H1 (cell line): ENCODE measurements around the gene CCDC116.

Experiments
- CEBPB ChIP-seq: IDR thresholded peaks from 2 replicates; pipeline ENCODE4 v1.6.1; 2012; ENCODE audit warnings: low read depth, low read length
- CHD1 ChIP-seq: IDR thresholded peaks from 2 replicates; pipeline ENCODE4 v1.6.1; 2012; ENCODE audit warnings: low read depth, low read length, improper control_type of control experiment
- CTCF ChIP-seq, 3 experiments: IDR thresholded peaks; 1 replicate in 2 of 3; 2 replicates in 1 of 3; pipeline versions ENCODE4 v1.5.1 to v1.6.1; 2011; ENCODE audit warnings: low read length in 3 of 3, mild to moderate bottlenecking in 3 of 3, inconsistent platforms in 2 of 3, low read depth in 1 of 3, moderate library complexity in 1 of 3; ENCODE audit not compliant: insufficient read depth in 1 of 3; ENCODE audit errors: control extremely low read depth in 1 of 3
- EP300 ChIP-seq, 2 experiments: IDR thresholded peaks; 1 replicate in 1 of 2; 2 replicates in 1 of 2; pipeline ENCODE4 v1.6.1; 2011 to 2012; ENCODE audit warnings: low read depth in 2 of 2, low read length in 2 of 2, mild to moderate bottlenecking in 2 of 2, borderline replicate concordance in 1 of 2, inconsistent platforms in 1 of 2, moderate library complexity in 1 of 2
- EZH2 ChIP-seq: fragments of 200-600 bp; sonication (generic); IDR thresholded peaks from 2 replicates; pipeline ENCODE4 v1.7.1; 2012; ENCODE audit warnings: low read depth, mild to moderate bottlenecking, moderate library complexity, low read length, inconsistent platforms; ENCODE audit not compliant: severe bottlenecking
- GABPA ChIP-seq: IDR thresholded peaks from 2 replicates; pipeline ENCODE4 v1.6.1; 2011; ENCODE audit warnings: mild to moderate bottlenecking, low read length, moderate library complexity, borderline replicate concordance; ENCODE audit not compliant: insufficient read depth
- HDAC6 ChIP-seq: IDR thresholded peaks from one replicate; pipeline ENCODE4 v1.7.1; 2012; ENCODE audit warnings: low read depth, mild to moderate bottlenecking, inconsistent platforms, low read length, moderate library complexity
- KDM1A ChIP-seq: fragments of 200-600, 300-600 bp; sonication (generic); IDR thresholded peaks from 2 replicates; pipeline ENCODE4 v1.7.1; 2016; ENCODE audit warnings: mild to moderate bottlenecking, low read length, borderline replicate concordance
- POLR2A ChIP-seq, 2 experiments: IDR thresholded peaks; 1 replicate in 1 of 2; 2 replicates in 1 of 2; pipeline ENCODE4 v1.6.1; 2011; ENCODE audit warnings: low read depth in 2 of 2, low read length in 2 of 2, mild to moderate bottlenecking in 2 of 2; ENCODE audit errors: control extremely low read depth in 1 of 2
- POLR2AphosphoS5 ChIP-seq: IDR thresholded peaks from 2 replicates; pipeline ENCODE4 v1.6.1; 2011; ENCODE audit warnings: low read depth, low read length
- RAD21 ChIP-seq, 2 experiments: IDR thresholded peaks in 1 of 2; conservative IDR thresholded peaks in 1 of 2; 2 replicates each; pipeline ENCODE4 v1.6.1; 2011; ENCODE audit warnings: low read depth in 2 of 2, low read length in 2 of 2, improper control_type of control experiment in 1 of 2, inconsistent platforms in 1 of 2, mild to moderate bottlenecking in 1 of 2, moderate library complexity in 1 of 2
- SIX5 ChIP-seq: IDR thresholded peaks from 2 replicates; pipeline ENCODE4 v1.6.1; 2011; ENCODE audit warnings: mild to moderate bottlenecking, low read depth, low read length
- TAF1 ChIP-seq: IDR thresholded peaks from 2 replicates; pipeline ENCODE4 v1.6.1; 2011; ENCODE audit warnings: mild to moderate bottlenecking, low read depth, low read length
- ZNF274 ChIP-seq: IDR thresholded peaks from 2 replicates; pipeline ENCODE4 v1.7.0; 2012; ENCODE audit warnings: low read length, borderline replicate concordance; ENCODE audit errors: extremely low read depth

GRCh38 chr22:21623648-21623970 lies 9.0 kb upstream of the CCDC116 start:
- TF ChIP-seq GABPA: no peak
- TF ChIP-seq CTCF (IDR thresholded peaks at IDR 0.05; ENCODE audit: control extremely low read depth in 1 of 3, insufficient read depth in 1 of 3, low read depth in 1 of 3, low read length in 3 of 3): no peak
- TF ChIP-seq POLR2A (IDR thresholded peaks at IDR 0.05; ENCODE audit: control extremely low read depth in 1 of 2, low read depth in 2 of 2, low read length in 2 of 2): no peak
- no peak for TF ChIP-seq EZH2
- TF ChIP-seq TAF1: no peak
- TF ChIP-seq SIX5: no peak
- TF ChIP-seq ZNF274: no peak
- TF ChIP-seq CEBPB: no peak
- no peak for TF ChIP-seq HDAC6
- TF ChIP-seq KDM1A: no peak
- TF ChIP-seq CHD1: no peak
- no peak for TF ChIP-seq RAD21 (IDR thresholded peaks at IDR 0.05 in 1 of 2, conservative IDR thresholded peaks at IDR 0.05 in 1 of 2; ENCODE audit: low read depth in 2 of 2, low read length in 2 of 2)
- no peak for TF ChIP-seq EP300 (IDR thresholded peaks at IDR 0.05; ENCODE audit: borderline replicate concordance in 1 of 2, low read depth in 2 of 2, low read length in 2 of 2)
- no peak for TF ChIP-seq POLR2AphosphoS5
